NB4 (cell line): ENCODE measurements around the gene UGT1A7.

ENCODE experiments used
- DNase-seq: peaks from one replicate; pipeline ENCODE4 v3.0.0; 2010; ENCODE audit warnings: low read depth
- H3K4me3 ChIP-seq: one replicate; pipeline ENCODE4 v1.5.1; 2011; ENCODE audit warnings: mild to moderate bottlenecking, low read depth, low read length, moderate library complexity
- CTCF ChIP-seq: IDR thresholded peaks from one replicate; pipeline ENCODE4 v1.5.1; 2012; ENCODE audit warnings: low read depth, low read length
- MAX ChIP-seq: IDR thresholded peaks from 2 replicates; pipeline ENCODE4 v1.6.1; 2011; ENCODE audit warnings: low read depth, low read length
- MYC ChIP-seq: IDR thresholded peaks from 2 replicates; pipeline ENCODE4 v1.6.1; 2011; ENCODE audit warnings: low read depth, low read length
- POLR2A ChIP-seq: IDR thresholded peaks from 2 replicates; pipeline ENCODE4 v1.6.1; 2011; ENCODE audit warnings: mild to moderate bottlenecking; ENCODE audit not compliant: insufficient read length; ENCODE audit errors: extremely low read depth

The UGT1A7 gene

GRCh38 chr2:233811087-233811486, 129.4 kb downstream of the UGT1A7 start:
- no peak for TF ChIP-seq CTCF
- TF ChIP-seq MYC, result no peak
- TF ChIP-seq POLR2A, result no peak
- DNase-seq, result no peak
- no peak overlapping the region for H3K4me3 ChIP-seq

GRCh38 chr2:233811732-233812131, 130.0 kb downstream of the UGT1A7 start:
- no peak overlapping the region for H3K4me3 ChIP-seq
- DNase-seq, result no peak
- TF ChIP-seq CTCF, result no peak
- no peak for TF ChIP-seq MAX
- TF ChIP-seq POLR2A, result no peak
- TF ChIP-seq MYC, result no peak

- TF ChIP-seq MAX (no peak), POLR2A (no peak), MYC (no peak), CTCF (no peak)
- no peak for DNase-seq
- H3K4me3 ChIP-seq, result no peak overlapping the region
These were observed 131.7 kb downstream of the UGT1A7 start for GRCh38 chr2:233813236-233814055.

- H3K4me3 ChIP-seq, result no peak overlapping the region
- no peak for DNase-seq
- TF ChIP-seq MAX, result no peak
- no peak for TF ChIP-seq MYC
- no peak for TF ChIP-seq POLR2A
- TF ChIP-seq CTCF, result no peak
These were observed 132.5 kb downstream of the UGT1A7 start for GRCh38 chr2:233814056-233814835.

GRCh38 chr2:233815861-233816260, 134.2 kb downstream of the UGT1A7 start:
- DNase-seq, result no peak
- no peak overlapping the region for H3K4me3 ChIP-seq
- no peak for TF ChIP-seq MYC
- no peak for TF ChIP-seq CTCF
- no peak for TF ChIP-seq MAX
- no peak for TF ChIP-seq POLR2A
